Adrenal gland (tissue), 12 donors: Measurements from ENCODE around the gene EXT2. TPM values are rescaled to one million over a fixed set of nuclear protein-coding genes. Genes with fewer than 3 reads are reported as not detected.

Source experiments
- DNase-seq, 7 donors: peaks; one replicate each; pipeline ENCODE4 v3.0.0-alpha.2; 2019 to 2020
- H3K27ac ChIP-seq, 5 donors: fragments of 200-600 bp; sonication (generic) in 4 of 5; 1 replicate in 3 of 5; 2 replicates in 2 of 5; pipeline versions ENCODE4 v1.5.1 to v1.8.0; 2016 to 2020; ENCODE audit warnings: mild to moderate bottlenecking in 1 of 5
- H3K27me3 ChIP-seq: fragments of 200-600 bp; 2 replicates; pipeline ENCODE4 v1.8.0; 2021
- H3K36me3 ChIP-seq, 2 donors: fragments of 200-600 bp; replicated peaks in 1 of 2; 1 replicate in 1 of 2; 2 replicates in 1 of 2; pipeline versions ENCODE4 v1.5.1 to v1.8.0; 2018 to 2022
- H3K4me1 ChIP-seq, 2 donors: fragments of 200-600 bp; replicated peaks in 1 of 2; 1 replicate in 1 of 2; 2 replicates in 1 of 2; pipeline versions ENCODE4 v1.5.1 to v1.8.0; 2018 to 2021
- H3K4me3 ChIP-seq, 4 donors: fragments of 200-600 bp; sonication (generic) in 3 of 4; one replicate each; pipeline ENCODE4 v1.5.1; 2016 to 2018
- H3K9me3 ChIP-seq, 3 donors: fragments of 200-600 bp; sonication (generic) in 1 of 3; replicated peaks in 1 of 3; 1 replicate in 2 of 3; 2 replicates in 1 of 3; pipeline versions ENCODE4 v1.5.1 to v1.8.0; 2016 to 2021
- CTCF ChIP-seq, 6 experiments: fragments of 450-650 bp in 4 of 6; fragments of 200-600 bp in 2 of 6; sonication (generic) in 1 of 6; IDR thresholded peaks; 1 replicate in 5 of 6; 2 replicates in 1 of 6; pipeline versions ENCODE4 v1.5.1 to v1.8.0; 2016 to 2021; ENCODE audit warnings: antibody characterized with exemption in 6 of 6, mild to moderate bottlenecking in 2 of 6, moderate library complexity in 1 of 6
- POLR2A ChIP-seq, 2 donors: fragments of 450-650 bp; IDR thresholded peaks; one replicate each; pipeline ENCODE4 v1.6.1; 2017; ENCODE audit warnings: antibody characterized with exemption in 2 of 2, mild to moderate bottlenecking in 2 of 2, moderate library complexity in 1 of 2
- WGBS, 4 donors: extraction: QIAGEN DNeasy Blood & Tissue Kit in 2 of 4; methylation state at CpG; one replicate each; pipeline versions ENCODE4 v1.1.5 to v1.1.7; 2013 to 2017; 5-methylcytosine and 5-hydroxymethylcytosine counted together
- intact Hi-C, 2 donors: fragments of 100-400 bp; cut with DNase I; formaldehyde crosslinking; loops; one replicate each; pipeline versions ENCODE4 v1.14.1 to v1.15.0; 2022 to 2023
- polyA plus RNA-seq, 3 donors: library from polyadenylated mRNA; stranded (reverse); fragments of 200-250 nt in 2 of 3; fragments of 350-450 nt in 1 of 3; fragmentation: Illumina TruSeq in 1 of 3; extraction: RNeasy Lipid Tissue Mini Kit (QIAGEN cat#74804) in 1 of 3; gene quantifications; one replicate each; pipeline ENCODE4 v1.2.3, GENCODE V29; 2013 to 2014
- total RNA-seq, 9 donors: library from RNA; depleted of rRNA in 4 of 9; stranded (reverse); fragments of >200 nt in 4 of 9; fragments of 120-200 nt in 1 of 9; fragmentation: NEBNext Ultra II Directional in 1 of 9; extraction: Animal tissue kit (Norgen Biotek cat#: 25700) in 1 of 9; gene quantifications; one replicate each; pipeline versions ENCODE4 v1.1.0 to v1.2.4, GENCODE V29; 2013 to 2023
- donor health status: healthy with polysubstance abuse.
- donor health status: Bipolar disorder and iron deficiency.
- donor health status: DM: yes; HTN: yes; CAD: no.
- donor health status: DM: no; HTN: no; CAD: no.
- donor health status: DM: no; HTN: no; CAD: no.
- donor health status: DM: yes; HTN: yes; CAD: no.

The EXT2 gene
- total and polyA plus RNA-seq, 12 donors, result 28.7 to 89.3 (median 46.3) TPM

GRCh38 chr11:44134625-44135024 lies 39.1 kb downstream of the EXT2 start:
- Histone ChIP-seq H3K9me3 (no peaks in the 10 kb centered on the region), H3K4me1 (peaks cover 4 to 16% of the 10 kb centered on the region in 2 donors), H3K27ac (no peak overlapping the region), H3K36me3 (peaks cover 0 to 19% of the 10 kb centered on the region in 2 donors), H3K4me3 (no peak overlapping the region), H3K27me3 (no peaks in the 10 kb centered on the region)
- no peak for DNase-seq
- intact Hi-C loops, result loop anchor here in 1 of 2 donors (5.0 to 10.0 kb wide), 2 partner anchors 130 to 403 kb away; no protein-coding TSS in a partner anchor
- TF ChIP-seq POLR2A (IDR thresholded peaks at IDR 0.05) (no peak), CTCF (IDR thresholded peaks at IDR 0.05) (no peak)
- 75 to 94% (median 88%) methylated on average over 1 of the region's 1 CpG for WGBS, 4 donors

- Histone ChIP-seq H3K4me1 (peaks cover 4 to 25% of the 10 kb centered on the region in 2 donors), H3K27ac (no peak overlapping the region), H3K27me3 (no peaks in the 10 kb centered on the region), H3K4me3 (no peak overlapping the region), H3K9me3 (no peaks in the 10 kb centered on the region), H3K36me3 (peaks cover 0 to 2% of the 10 kb centered on the region in 2 donors)
- 92 to 97% (median 94%) methylated on average over 3 of the region's 3 CpGs for WGBS, 4 donors
- DNase-seq, result no peak
- TF ChIP-seq POLR2A (IDR thresholded peaks at IDR 0.05) (no peak), CTCF (IDR thresholded peaks at IDR 0.05) (no peak)
- intact Hi-C loops, result loop anchor here in 1 of 2 donors (10.0 kb wide), 1 partner anchor 128 kb away; no protein-coding TSS in a partner anchor
These were observed 40.9 kb downstream of the EXT2 start for GRCh38 chr11:44136176-44136945.

- Histone ChIP-seq H3K4me3 (no peak overlapping the region), H3K36me3 (no peaks in the 10 kb centered on the region), H3K9me3 (no peaks in the 10 kb centered on the region), H3K27ac (no peak overlapping the region), H3K4me1 (peaks cover 4 to 25% of the 10 kb centered on the region in 2 donors), H3K27me3 (no peaks in the 10 kb centered on the region)
- TF ChIP-seq POLR2A (IDR thresholded peaks at IDR 0.05) (no peak), CTCF (IDR thresholded peaks at IDR 0.05) (no peak)
- intact Hi-C loops, result loop anchor here in 1 of 2 donors (10.0 kb wide), 1 partner anchor 128 kb away; no protein-coding TSS in a partner anchor
- DNase-seq, result no peak
- 64 to 97% (median 82%) methylated on average over 1 of the region's 1 CpG for WGBS, 4 donors
These were observed 41.6 kb downstream of the EXT2 start for GRCh38 chr11:44137057-44137456.

- intact Hi-C loops, result loop anchor here in 1 of 2 donors (10.0 kb wide), 1 partner anchor 127 kb away; no protein-coding TSS in a partner anchor
- no peak overlapping the region for H3K4me3 ChIP-seq
- H3K4me1 ChIP-seq, result peaks cover 4 to 25% of the 10 kb centered on the region in 2 donors
- no peaks in the 10 kb centered on the region for H3K9me3 ChIP-seq
- H3K36me3 ChIP-seq, result no peaks in the 10 kb centered on the region
- TF ChIP-seq CTCF (IDR thresholded peaks at IDR 0.05) (no peak), POLR2A (IDR thresholded peaks at IDR 0.05) (no peak)
- WGBS, 4 donors, result 47 to 64% (median 51%) methylated on average over 2 of the region's 2 CpGs
- DNase-seq, result no peak
- no peaks in the 10 kb centered on the region for H3K27me3 ChIP-seq
- peak overlapping the region in 1 of 5 donors; percentile 62 for H3K27ac ChIP-seq
These were observed 42.8 kb downstream of the EXT2 start for GRCh38 chr11:44138286-44138685.
